WTC11 (cell line): ENCODE results near the gene ANP32D.

Experiments
- CREB1 ChIP-seq: sonication (generic); formaldehyde crosslinking; IDR thresholded peaks from 2 replicates; pipeline ENCODE4 v1.8.0; 2023; ENCODE audit warnings: mild to moderate bottlenecking, missing genetic modification reagents
- ESRRA ChIP-seq: sonication (generic); formaldehyde crosslinking; IDR thresholded peaks from 2 replicates; pipeline ENCODE4 v1.8.1; 2022; ENCODE audit warnings: mild to moderate bottlenecking, missing genetic modification reagents, borderline replicate concordance
- JAZF1 ChIP-seq: fragments of 250-450 bp; sonication (Bioruptor Pico); IDR thresholded peaks from 2 replicates; pipeline ENCODE4 v1.9.0; 2021; ENCODE audit warnings: moderate library complexity, mild to moderate bottlenecking, inconsistent platforms
- NFYB ChIP-seq: sonication (generic); formaldehyde crosslinking; conservative IDR thresholded peaks from 2 replicates; pipeline ENCODE4 v1.8.0; 2022; ENCODE audit warnings: low read depth, missing genetic modification reagents
- TCF7 ChIP-seq: sonication (generic); formaldehyde crosslinking; IDR thresholded peaks from 2 replicates; pipeline ENCODE4 v1.8.0; 2022; ENCODE audit warnings: mild to moderate bottlenecking, low read depth, missing genetic modification reagents, moderate library complexity
- TF ChIP-seq, protein P1 (sequence below): fragments of 200-600 bp; IDR thresholded peaks from 2 replicates; pipeline ENCODE4 v1.8.0; 2022; ENCODE audit warnings: antibody characterized with exemption
- TF ChIP-seq, protein P2 (sequence below): sonication (generic); formaldehyde crosslinking; IDR thresholded peaks from 2 replicates; pipeline ENCODE4 v1.8.1; 2022; ENCODE audit warnings: low read depth, missing genetic modification reagents, borderline replicate concordance

DNA sequence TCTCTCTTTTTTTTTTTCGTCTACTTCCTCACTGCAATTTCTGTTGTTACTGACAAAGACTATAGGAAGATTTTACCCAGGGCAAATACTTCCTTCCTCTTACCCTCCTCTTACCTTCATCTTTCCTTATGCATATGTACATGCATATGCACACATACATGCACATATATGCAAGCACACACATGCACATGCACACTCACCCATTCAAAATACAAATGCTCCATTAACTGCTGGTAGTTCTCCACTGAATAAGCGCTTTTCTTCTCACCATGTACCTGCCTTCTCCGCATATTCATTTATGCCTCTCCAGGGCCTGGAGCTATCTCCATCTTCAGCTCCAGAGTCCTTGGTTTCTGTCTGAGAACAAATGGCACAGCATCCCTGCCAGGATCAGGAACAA is 10.6 kb downstream of the ANP32D start:
- no peak for TF ChIP-seq ESRRA
- no peak for TF ChIP-seq CREB1 (CRISPR knock-in tag)
- no peak for TF ChIP-seq TCF7 (CRISPR knock-in tag)
- TF ChIP-seq, protein P1, sequence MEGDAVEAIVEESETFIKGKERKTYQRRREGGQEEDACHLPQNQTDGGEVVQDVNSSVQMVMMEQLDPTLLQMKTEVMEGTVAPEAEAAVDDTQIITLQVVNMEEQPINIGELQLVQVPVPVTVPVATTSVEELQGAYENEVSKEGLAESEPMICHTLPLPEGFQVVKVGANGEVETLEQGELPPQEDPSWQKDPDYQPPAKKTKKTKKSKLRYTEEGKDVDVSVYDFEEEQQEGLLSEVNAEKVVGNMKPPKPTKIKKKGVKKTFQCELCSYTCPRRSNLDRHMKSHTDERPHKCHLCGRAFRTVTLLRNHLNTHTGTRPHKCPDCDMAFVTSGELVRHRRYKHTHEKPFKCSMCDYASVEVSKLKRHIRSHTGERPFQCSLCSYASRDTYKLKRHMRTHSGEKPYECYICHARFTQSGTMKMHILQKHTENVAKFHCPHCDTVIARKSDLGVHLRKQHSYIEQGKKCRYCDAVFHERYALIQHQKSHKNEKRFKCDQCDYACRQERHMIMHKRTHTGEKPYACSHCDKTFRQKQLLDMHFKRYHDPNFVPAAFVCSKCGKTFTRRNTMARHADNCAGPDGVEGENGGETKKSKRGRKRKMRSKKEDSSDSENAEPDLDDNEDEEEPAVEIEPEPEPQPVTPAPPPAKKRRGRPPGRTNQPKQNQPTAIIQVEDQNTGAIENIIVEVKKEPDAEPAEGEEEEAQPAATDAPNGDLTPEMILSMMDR = no peak
- TF ChIP-seq, protein P2, sequence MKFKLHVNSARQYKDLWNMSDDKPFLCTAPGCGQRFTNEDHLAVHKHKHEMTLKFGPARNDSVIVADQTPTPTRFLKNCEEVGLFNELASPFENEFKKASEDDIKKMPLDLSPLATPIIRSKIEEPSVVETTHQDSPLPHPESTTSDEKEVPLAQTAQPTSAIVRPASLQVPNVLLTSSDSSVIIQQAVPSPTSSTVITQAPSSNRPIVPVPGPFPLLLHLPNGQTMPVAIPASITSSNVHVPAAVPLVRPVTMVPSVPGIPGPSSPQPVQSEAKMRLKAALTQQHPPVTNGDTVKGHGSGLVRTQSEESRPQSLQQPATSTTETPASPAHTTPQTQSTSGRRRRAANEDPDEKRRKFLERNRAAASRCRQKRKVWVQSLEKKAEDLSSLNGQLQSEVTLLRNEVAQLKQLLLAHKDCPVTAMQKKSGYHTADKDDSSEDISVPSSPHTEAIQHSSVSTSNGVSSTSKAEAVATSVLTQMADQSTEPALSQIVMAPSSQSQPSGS (CRISPR knock-in tag) = no peak
- no peak for TF ChIP-seq NFYB (CRISPR knock-in tag)
- TF ChIP-seq JAZF1 (CRISPR knock-in tag) = no peak
